CD4-positive, alpha-beta T cell (primary cell): ENCODE measurements around the gene PDE8A. TPM values are rescaled to one million over a fixed set of nuclear protein-coding genes. Genes with fewer than 3 reads are reported as not detected.

Experiments
- ATAC-seq: fragments of 200-7000 bp; cut with Tn5 transposase; one replicate; pipeline ENCODE4 v1.10.0; 2022; ENCODE audit warnings: mild to moderate bottlenecking; ENCODE audit not compliant: poor library complexity
- CTCF ChIA-PET: fragments of 350-600 bp; sonication (Branson Sonifier 250); formaldehyde crosslinking; loops from one replicate; lab custom pipeline; 2021; ENCODE audit warnings: antibody characterized with exemption, inconsistent platforms; lab: Charles Lee
- POLR2A ChIA-PET: fragments of 350-600 bp; sonication (Branson Sonifier 250); formaldehyde crosslinking; loops from one replicate; lab custom pipeline; 2021; ENCODE audit warnings: antibody characterized with exemption, inconsistent platforms; lab: Charles Lee
- DNase-seq, 14 experiments: peaks; one replicate each; pipeline ENCODE4 v3.0.0-alpha.2; 2013 to 2020; ENCODE audit warnings: mixed read lengths in 2 of 14
- H3K27ac ChIP-seq, 2 donors: one replicate each; pipeline versions ENCODE4 v1.5.1 to v1.7.0; 2013; ENCODE audit warnings: low read length in 2 of 2, low read depth in 1 of 2, mild to moderate bottlenecking in 1 of 2
- H3K27me3 ChIP-seq, 2 experiments: 1 replicate in 1 of 2; 2 replicates in 1 of 2; pipeline versions ENCODE4 v1.6.1 to v1.7.0; 2013; ENCODE audit warnings: low read length in 2 of 2, control low read depth in 1 of 2, mild to moderate bottlenecking in 1 of 2, moderate library complexity in 1 of 2; ENCODE audit not compliant: insufficient read depth in 2 of 2, control insufficient read depth in 1 of 2
- H3K36me3 ChIP-seq: one replicate; pipeline ENCODE4 v1.6.1; 2013; ENCODE audit warnings: low read length, control low read depth; ENCODE audit not compliant: insufficient read depth
- H3K4me1 ChIP-seq: one replicate; pipeline ENCODE4 v1.6.1; 2013; ENCODE audit warnings: low read length, control low read depth; ENCODE audit not compliant: insufficient read depth
- H3K4me3 ChIP-seq: one replicate; pipeline ENCODE4 v1.5.1; 2013; ENCODE audit warnings: mild to moderate bottlenecking, low read length, moderate library complexity
- H3K9me3 ChIP-seq, 2 experiments: 1 replicate in 1 of 2; 2 replicates in 1 of 2; pipeline versions ENCODE4 v1.6.1 to v1.7.0; 2013; ENCODE audit warnings: low read length in 2 of 2, mild to moderate bottlenecking in 2 of 2, control low read depth in 1 of 2, moderate library complexity in 1 of 2; ENCODE audit not compliant: control insufficient read depth in 1 of 2, insufficient read depth in 1 of 2
- H3K27ac Mint-ChIP-seq: one replicate; pipeline ENCODE4 v1.8.0; 2020; ENCODE audit warnings: mixed read lengths
- H3K27me3 Mint-ChIP-seq: one replicate; pipeline ENCODE4 v1.8.0; 2021; ENCODE audit warnings: mixed read lengths
- H3K36me3 Mint-ChIP-seq: one replicate; pipeline ENCODE4 v1.8.0; 2021; ENCODE audit warnings: low read depth, mixed read lengths
- H3K4me1 Mint-ChIP-seq: one replicate; pipeline ENCODE4 v1.8.0; 2021; ENCODE audit warnings: low read depth, mixed read lengths
- H3K4me3 Mint-ChIP-seq: one replicate; pipeline ENCODE4 v1.8.0; 2020; ENCODE audit warnings: mild to moderate bottlenecking, mixed read lengths
- H3K9me3 Mint-ChIP-seq: one replicate; pipeline ENCODE4 v1.8.0; 2020; ENCODE audit warnings: mixed read lengths
- intact Hi-C, 2 experiments: fragments of 100-400 bp; cut with DNase I in 1 of 2; cut with micrococcal nuclease in 1 of 2; formaldehyde crosslinking; loops; one replicate each; pipeline versions ENCODE4 v1.15.1 to v1.9.0; 2023 to 2025; cut with DNase I, micrococcal nuclease
- total RNA-seq, 174 experiments: library from RNA in 2 of 174; stranded (reverse) in 2 of 174; gene quantifications; one replicate each; pipeline ENCODE4 v1.2.3 and lab custom pipeline; 2021 to 2026
- TF ChIP-seq, protein P1 (sequence below): fragments of 200-600 bp; IDR thresholded peaks from one replicate; pipeline ENCODE4 v1.8.0; 2022; ENCODE audit warnings: antibody characterized with exemption, mild to moderate bottlenecking

The PDE8A gene
- total RNA-seq, 2 experiments from 2014 or later = 29.8 to 34.3 TPM

DNA sequence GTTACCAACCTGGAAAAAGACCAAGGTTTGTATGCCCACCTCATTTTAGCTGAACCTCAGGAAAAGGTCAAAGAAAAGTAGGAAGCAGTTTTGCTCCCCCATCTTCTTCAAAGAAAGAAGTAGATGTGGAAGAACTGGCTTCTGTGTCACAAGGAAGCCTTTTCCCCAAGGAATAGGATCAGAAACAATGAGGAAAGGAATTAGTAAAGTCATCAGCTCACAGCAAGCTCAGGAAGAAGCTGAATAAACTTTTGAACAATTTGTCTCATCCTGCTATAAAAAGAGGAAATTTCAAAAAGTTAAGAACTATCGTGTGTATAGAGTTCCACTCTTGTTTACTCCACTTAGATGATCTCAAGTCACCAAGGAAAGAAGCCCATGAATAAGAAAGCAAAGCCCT lies 174.2 kb downstream of the PDE8A start:
- no peaks in the 10 kb centered on the region for H3K36me3 ChIP-seq
- H3K4me3 ChIP-seq = no peak overlapping the region
- Mint-ChIP-seq H3K36me3 (no peaks in the 10 kb centered on the region), H3K4me1 (no peaks in the 10 kb centered on the region), H3K4me3 (no peak overlapping the region), H3K27me3 (no peaks in the 10 kb centered on the region), H3K9me3 (peaks cover 2% of the 10 kb centered on the region), H3K27ac (no peak overlapping the region)
- ATAC-seq (no peak), DNase-seq (no peak)
- ChIA-PET POLR2A (no interaction called here), CTCF (no interaction called here)
- no peak overlapping the region for H3K27ac ChIP-seq
- intact Hi-C loops = no loop called here
- TF ChIP-seq, protein P1, sequence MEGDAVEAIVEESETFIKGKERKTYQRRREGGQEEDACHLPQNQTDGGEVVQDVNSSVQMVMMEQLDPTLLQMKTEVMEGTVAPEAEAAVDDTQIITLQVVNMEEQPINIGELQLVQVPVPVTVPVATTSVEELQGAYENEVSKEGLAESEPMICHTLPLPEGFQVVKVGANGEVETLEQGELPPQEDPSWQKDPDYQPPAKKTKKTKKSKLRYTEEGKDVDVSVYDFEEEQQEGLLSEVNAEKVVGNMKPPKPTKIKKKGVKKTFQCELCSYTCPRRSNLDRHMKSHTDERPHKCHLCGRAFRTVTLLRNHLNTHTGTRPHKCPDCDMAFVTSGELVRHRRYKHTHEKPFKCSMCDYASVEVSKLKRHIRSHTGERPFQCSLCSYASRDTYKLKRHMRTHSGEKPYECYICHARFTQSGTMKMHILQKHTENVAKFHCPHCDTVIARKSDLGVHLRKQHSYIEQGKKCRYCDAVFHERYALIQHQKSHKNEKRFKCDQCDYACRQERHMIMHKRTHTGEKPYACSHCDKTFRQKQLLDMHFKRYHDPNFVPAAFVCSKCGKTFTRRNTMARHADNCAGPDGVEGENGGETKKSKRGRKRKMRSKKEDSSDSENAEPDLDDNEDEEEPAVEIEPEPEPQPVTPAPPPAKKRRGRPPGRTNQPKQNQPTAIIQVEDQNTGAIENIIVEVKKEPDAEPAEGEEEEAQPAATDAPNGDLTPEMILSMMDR = no peak
- no peaks in the 10 kb centered on the region for H3K27me3 ChIP-seq
- peaks cover 0 to 3% of the 10 kb centered on the region in 2 experiments for H3K9me3 ChIP-seq
- no peaks in the 10 kb centered on the region for H3K4me1 ChIP-seq

DNA sequence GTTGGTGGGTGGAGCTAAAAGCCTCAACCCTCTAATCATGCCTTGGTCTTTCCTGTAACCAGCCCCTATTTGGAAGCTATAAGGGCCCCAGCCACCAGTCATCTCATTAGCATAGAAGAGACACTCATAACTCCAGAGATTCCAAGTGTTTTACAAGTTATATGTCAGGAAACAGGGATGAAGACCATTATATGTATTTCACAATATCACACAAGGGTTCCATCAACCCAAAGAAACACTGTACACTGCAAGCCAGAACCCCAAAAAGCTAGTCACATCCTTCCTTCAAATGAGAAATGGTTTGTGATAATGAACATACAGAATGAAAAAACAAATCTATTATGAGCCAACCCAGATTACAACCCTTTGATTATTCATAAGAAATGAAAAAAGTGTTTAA lies 175.7 kb downstream of the PDE8A start:
- H3K4me3 Mint-ChIP-seq = no peak overlapping the region
- POLR2A ChIA-PET = no interaction called here
- peaks cover 6% of the 10 kb centered on the region for H3K9me3 Mint-ChIP-seq
- DNase-seq = no peak
- Histone ChIP-seq H3K4me3 (no peak overlapping the region), H3K4me1 (no peaks in the 10 kb centered on the region), H3K27ac (no peak overlapping the region), H3K9me3 (peaks cover 0 to 7% of the 10 kb centered on the region in 2 experiments), H3K36me3 (no peaks in the 10 kb centered on the region), H3K27me3 (no peaks in the 10 kb centered on the region)
- CTCF ChIA-PET = no interaction called here
- H3K4me1 Mint-ChIP-seq = no peaks in the 10 kb centered on the region
- no peak for ATAC-seq
- no peaks in the 10 kb centered on the region for H3K27me3 Mint-ChIP-seq
- intact Hi-C loops = no loop called here
- no peak overlapping the region for H3K27ac Mint-ChIP-seq
- no peaks in the 10 kb centered on the region for H3K36me3 Mint-ChIP-seq
- TF ChIP-seq, protein P1 = no peak

DNA sequence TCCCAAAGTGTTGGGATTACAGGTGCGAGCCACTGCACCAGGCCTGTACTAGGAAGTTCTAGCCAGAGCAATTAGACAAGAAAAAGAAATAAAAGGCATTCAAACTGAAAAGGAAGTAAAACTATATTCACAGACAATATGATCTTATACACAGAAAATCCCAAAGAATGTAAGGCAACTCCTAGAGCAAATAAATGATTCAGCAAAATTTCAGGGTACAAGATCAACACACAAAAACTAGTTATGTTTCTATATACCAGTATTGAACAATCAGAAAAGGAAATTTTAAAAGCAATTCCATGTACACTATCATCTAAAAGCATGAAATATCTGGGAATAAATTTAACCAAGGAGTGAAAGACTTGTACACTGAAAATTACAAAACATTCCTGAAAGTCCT lies 180.6 kb downstream of the PDE8A start:
- H3K27ac Mint-ChIP-seq = no peak overlapping the region
- Histone ChIP-seq H3K4me1 (no peaks in the 10 kb centered on the region), H3K27ac (no peak overlapping the region), H3K36me3 (no peaks in the 10 kb centered on the region), H3K9me3 (peaks cover 0 to 11% of the 10 kb centered on the region in 2 experiments), H3K4me3 (no peak overlapping the region), H3K27me3 (no peaks in the 10 kb centered on the region)
- no peak overlapping the region for H3K4me3 Mint-ChIP-seq
- ChIA-PET POLR2A (no interaction called here), CTCF (no interaction called here)
- H3K36me3 Mint-ChIP-seq = no peaks in the 10 kb centered on the region
- H3K9me3 Mint-ChIP-seq = peaks cover 7% of the 10 kb centered on the region
- H3K27me3 Mint-ChIP-seq = no peaks in the 10 kb centered on the region
- intact Hi-C loops = no loop called here
- ATAC-seq (no peak), DNase-seq (no peak)
- TF ChIP-seq, protein P1 = no peak
- H3K4me1 Mint-ChIP-seq = no peaks in the 10 kb centered on the region
